NCI-H1105 (cell line): ENCODE measurements around the gene OGA.

Source experiments
- DNase-seq: peaks from one replicate; lab custom pipeline; 2025; lab: John Stamatoyannopoulos, UW

The OGA gene

DNA sequence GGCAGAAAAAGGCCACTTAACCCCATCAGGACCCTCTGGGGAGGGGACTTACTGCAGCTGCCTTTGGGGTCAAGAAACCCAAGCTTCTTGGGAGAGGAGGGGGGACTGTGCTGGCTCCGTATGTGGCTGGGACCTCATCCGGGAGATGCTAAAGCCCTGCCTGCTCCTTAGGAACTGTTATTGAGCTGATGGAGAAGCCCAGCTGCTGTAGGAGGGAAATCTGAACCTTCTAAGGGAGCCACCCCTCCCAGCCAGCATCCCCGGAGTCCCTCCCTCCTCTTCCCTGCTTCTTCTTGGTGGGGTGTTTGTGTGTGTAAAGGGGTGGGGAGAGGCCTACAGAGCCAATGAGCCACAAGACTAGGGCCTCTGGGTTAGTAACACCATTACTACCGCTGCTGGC is 17.1 kb upstream of the OGA start:
- no peak for DNase-seq

DNA sequence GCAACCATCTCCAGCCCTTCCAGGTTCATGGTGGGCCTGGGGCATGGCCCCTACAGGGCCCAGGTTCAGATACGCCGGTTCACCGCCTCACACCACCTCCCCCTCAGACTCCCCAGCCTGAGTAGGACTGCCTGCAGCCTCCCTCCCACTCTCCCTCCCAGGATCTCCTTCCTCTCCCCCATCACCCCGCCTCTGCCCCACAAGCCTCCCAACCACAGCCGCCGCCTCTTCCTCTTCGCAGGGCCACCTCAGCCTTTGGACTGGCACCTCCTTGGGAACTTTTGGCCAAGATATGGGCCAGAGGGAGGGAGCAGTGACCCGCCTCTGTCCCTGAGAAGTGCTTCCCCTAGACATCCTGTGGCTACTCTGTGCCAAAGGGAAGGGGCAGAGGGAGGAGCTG is 16.1 kb upstream of the OGA start:
- no peak for DNase-seq

- DNase-seq = no peak
These were observed 15.2 kb upstream of the OGA start for GRCh38 chr10:101833466-101833865.

DNA sequence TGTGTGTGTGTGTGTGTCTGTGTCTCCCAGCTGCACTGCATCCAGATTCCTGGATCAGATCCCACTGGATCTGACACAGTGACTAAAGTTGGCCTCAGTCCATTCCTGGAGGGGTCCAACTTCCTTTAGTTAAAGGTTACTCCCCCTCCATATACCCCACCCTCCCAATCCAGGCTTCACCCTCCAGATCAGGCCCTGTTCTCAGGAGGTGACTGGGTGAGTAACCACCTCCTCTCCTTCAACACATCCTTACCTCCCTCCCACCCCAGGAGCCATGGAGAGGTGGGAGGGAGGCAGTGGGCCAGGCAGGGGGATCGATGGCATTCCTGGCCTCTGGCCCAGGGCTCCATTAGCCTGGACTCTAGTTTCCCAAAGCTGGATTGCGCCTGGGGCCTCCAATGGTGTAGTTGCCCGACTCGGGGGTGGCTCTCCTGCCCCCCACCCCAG is 14.1 kb upstream of the OGA start:
- DNase-seq = no peak

GRCh38 chr10:101831169-101831811 is 13.0 kb upstream of the OGA start:
- no peak for DNase-seq

GRCh38 chr10:101830322-101831168 is 12.3 kb upstream of the OGA start:
- peak; percentile 73 for DNase-seq

DNA sequence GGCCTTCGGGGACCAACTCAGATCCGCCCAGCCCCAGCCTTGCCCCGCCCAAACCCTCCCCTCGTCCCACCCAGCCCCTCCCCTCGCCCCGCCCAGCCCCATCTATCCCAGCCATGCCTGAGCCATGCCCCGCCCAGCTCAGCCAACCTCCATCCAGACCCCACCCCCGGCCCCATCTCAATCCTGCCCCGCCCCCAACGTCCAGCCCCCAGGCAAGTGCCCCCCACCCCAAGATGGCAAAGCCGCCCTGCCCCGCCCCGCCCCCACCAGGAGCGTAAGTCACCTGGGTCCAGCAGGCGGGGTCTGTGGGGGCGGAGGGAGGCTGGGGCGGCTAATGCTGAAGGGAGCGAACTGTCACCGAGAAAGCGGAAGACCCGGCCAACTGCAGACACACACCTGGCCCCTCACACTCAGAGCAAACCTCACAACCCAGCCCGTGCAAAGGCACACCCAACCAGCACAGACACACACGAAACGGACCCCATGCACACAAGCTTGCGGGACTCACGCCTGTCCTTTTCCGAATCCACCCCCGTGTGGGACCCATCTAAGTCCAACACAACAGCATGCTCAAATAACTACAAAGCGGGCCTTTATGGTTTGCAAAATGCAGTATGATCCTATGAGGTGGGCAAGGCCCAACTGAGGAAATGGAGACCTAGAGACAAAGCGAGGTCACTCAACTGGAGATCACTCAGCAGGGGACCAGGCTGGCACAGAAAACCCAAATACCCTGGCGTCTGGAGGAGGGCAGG is 11.5 kb upstream of the OGA start:
- peak; percentile 61 for DNase-seq

DNA sequence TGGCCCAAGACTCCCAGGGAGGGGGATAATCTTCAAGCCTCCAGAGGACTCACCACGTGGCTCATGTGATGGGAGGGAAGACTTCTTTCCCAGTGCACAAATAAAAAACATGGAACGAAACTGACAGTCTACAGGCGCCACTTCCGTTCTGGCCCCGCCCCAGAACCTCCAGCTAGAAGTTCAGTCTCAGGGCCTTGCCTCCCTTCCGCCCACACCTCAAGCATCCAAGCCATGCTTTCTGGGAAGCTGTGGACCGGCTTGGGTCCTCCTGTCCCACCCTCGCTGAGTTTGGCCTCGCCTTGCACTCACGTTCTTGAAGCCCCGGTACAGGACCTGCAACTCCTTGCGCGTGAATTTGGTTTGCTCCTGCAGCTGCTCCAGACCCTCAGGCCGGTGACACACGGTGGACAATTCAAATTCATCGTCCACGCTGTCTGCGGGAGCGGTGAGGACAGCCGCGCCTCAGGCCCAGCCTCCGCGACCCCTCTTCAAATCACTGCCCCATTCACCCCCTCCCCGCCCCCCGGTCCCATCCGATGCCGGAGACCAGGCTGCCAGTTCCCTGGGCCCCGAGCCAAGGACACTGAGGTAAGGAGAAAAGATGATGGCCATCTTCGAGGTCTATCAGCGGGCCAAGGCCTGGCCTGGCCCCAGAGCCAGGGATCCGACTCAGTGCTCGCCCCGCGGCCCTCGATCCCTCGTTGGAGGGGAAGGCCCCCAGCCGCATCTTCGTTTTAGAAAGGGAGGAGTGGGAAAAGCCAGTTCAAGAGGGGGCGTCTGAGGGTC is 10.7 kb upstream of the OGA start:
- no peak for DNase-seq

DNA sequence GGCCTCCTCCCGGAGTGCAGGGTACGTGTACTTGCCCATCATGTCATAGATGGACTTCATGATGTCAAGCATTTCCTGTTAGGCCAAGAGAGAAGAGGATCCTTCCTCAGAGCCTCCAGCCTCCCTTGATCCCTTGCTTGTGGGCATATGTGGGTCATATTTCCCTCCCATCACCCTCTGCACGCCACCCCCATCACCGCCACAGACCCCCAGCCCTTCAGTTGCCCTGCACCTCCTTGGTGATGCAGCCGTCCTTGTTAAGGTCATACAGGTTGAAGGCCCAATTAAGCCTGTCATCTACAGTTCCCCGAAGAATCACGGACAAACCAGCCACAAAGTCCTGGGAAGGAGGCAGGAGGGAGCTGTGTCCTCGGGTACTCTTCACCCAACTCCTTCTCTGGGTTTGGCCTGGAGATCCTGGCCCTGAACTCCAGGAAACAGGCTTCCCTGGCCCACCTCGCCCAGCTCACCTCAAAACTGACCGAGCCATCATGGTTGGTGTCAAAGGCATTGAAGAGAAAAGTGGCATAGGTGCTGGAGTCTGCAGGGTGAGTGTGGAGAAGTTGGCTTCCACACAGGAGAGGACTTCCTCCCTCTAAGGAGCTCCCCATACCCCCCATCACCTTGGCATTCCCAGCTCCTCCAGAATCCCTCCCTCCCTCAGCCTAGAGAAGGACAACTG is 9.8 kb upstream of the OGA start:
- no peak for DNase-seq

DNA sequence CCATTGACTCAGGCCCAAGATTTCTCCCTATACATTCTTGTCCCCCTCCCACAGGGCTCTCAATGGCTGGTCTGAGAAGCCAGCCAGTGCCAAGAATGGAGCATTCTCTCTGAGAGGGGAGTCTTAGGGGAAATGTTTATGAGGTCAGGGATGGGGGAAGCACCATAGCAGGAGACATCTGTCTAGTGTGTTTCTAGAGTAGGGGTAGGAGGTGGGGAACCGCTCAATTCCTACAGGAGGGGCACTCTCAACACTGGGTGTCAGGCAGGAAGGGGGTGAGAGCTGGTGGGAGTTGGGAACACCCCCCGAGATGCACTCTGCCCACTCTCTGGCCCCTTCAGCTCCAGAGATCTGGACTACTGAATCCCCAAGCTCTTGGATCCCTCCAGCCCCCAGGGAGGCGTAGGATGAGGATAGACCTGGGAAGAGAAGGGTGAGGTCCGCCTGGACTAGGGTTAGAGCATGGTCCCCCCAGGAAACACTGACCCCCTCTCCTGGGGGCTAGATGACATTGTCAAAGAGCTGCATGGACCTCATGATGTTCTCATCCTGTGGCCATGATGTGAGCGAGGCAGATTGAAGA is 8.7 kb upstream of the OGA start:
- DNase-seq = no peak

DNA sequence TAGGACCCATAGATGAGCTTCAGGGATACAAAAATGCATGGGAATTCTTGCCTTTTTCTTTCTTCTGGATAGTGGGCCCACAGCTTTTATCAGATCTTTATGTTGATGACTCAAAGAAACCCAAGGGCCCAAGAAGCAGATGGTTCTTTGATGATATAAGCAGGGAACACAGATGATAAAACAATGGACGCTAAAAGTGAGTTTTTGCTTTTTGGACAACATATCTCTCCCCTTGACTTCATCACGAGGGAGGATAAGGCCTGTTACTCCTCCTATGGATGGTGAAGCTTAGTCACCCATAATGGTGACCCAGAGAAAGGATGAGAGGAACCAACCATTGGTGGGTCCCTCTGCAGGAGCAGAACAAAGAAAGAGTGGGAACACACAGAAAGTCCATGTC is 6.5 kb upstream of the OGA start:
- DNase-seq = no peak

- DNase-seq = no peak
These were observed 809 bp upstream of the OGA start for GRCh38 chr10:101818872-101819633.

DNA sequence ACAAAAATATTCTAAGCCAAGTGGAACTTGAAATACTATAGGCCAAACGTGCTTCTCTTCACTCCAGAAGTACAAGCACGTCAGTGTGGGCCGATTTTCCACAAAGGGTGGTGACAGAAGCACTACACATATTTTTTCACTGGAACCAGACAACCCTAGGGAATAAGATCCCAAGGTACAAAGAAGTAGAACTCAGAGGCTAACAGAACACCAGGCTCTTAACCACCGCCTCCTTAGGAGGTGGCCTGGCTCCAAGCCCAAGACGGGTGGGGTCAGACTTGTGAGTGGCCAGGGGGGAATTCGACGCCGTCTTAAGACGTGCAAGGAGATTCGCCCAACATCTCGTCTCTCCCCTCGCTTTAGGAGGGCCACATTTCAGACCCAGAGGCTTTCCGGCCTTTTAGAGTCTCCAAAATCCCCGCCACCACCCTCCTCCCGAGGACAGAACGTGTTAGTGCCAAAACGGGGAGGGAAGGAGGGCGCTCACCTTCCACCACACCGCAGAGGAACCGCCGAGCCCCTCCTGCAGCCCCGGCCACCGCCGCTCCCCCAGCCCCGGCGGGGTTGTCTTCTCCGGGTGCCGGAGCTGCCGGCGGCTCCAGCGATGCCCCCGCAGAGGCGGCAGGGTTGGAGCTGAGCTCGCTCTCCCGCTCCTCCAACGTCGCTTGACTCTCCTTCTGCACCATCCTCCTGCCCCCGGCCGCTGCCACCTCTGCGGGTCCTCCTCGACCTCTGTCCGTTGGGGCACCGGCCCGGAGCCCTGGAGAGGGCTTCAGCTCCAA is 716 bp downstream of the OGA start:
- no peak for DNase-seq

DNA sequence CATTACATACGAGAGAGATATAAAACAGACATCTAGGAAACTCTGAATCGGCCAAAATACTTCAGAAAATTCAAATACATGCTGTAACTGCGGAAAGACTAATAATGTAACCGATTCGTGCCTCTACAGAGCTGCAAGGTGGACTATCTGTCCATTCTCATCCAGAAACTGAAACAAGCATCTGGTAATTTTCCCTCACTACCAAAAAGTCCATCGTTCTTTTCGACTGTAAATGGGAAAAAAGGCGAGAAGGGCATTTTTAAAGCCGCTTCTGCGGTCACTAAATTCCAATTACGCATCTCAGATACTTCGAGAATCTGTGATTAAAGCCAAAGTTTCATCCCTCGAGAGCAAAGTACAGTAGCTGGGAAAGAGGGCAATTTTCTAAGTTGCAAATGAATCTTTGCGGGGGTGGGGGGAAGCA is 1.3 kb downstream of the OGA start:
- no peak for DNase-seq

- DNase-seq = no peak
These were observed 1.9 kb downstream of the OGA start for GRCh38 chr10:101816376-101816775.

GRCh38 chr10:101814466-101815071 is 3.7 kb downstream of the OGA start:
- DNase-seq = no peak

GRCh38 chr10:101812606-101813005 is 5.6 kb downstream of the OGA start:
- DNase-seq = no peak

DNA sequence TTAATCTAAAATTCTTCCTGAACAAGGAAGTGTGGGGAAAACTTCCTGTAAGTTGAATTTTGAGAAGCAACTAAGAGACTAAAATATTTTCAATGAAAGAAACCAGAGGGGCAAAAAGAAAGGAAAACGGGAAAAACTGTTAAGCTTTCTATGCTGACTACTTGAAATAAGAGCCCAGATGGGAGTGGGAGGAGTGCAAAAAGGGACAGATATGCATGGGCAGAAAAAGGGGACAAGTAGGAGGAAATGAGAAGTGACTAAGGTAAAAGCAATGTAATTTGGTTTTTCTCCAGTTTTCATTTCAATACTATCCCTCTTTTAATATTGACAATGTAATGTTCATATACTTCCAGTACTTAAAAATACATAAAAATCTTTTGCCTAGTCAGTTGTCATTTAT is 11.1 kb downstream of the OGA start:
- DNase-seq = no peak

DNA sequence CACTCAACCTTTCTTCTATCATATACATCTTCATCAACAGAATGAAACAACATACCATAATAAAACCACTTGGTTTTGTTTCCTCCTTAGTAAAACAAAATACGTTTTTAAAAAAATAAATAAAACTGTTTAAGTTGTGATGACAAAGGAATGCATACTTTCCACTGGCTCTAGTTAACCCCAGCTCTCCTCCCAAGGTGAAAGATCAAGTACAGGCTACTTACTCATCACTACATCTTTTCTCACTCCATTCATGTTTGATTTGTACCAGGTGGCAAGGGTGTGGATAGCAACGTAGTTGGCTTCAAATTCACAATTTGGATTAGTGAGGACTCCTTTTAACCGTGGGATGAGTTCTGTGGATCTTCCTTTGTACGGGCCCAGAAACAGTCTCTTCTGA is 14.7 kb downstream of the OGA start:
- no peak for DNase-seq
